Astrocyte (in vitro differentiated cells and primary cell): ENCODE measurements around the gene AMPH. TPM values are rescaled to one million over a fixed set of nuclear protein-coding genes. Genes with fewer than 3 reads are reported as not detected.

Experiments used
- DNase-seq: peaks from one replicate; pipeline ENCODE4 v3.0.0-alpha.2; 2010; ENCODE audit warnings: low read depth
- FAIRE-seq: peaks from 2 replicates; lab custom pipeline; 2011; peaks lifted over from hg19 to GRCh38; lab: Jason Lieb, UNC
- H2AFZ ChIP-seq: 2 replicates; pipeline ENCODE4 v1.6.0; 2012; ENCODE audit warnings: low read depth, low read length, inconsistent platforms
- H3K27ac ChIP-seq: 2 replicates; pipeline ENCODE4 v1.5.1; 2011; ENCODE audit warnings: low read depth, low read length, inconsistent platforms
- H3K27me3 ChIP-seq: 2 replicates; pipeline ENCODE4 v1.6.0; 2011; ENCODE audit warnings: low read length, inconsistent platforms; ENCODE audit not compliant: insufficient read depth
- H3K36me3 ChIP-seq: 2 replicates; pipeline ENCODE4 v1.5.1; 2011; ENCODE audit warnings: low read length, inconsistent platforms; ENCODE audit not compliant: insufficient read depth
- H3K4me1 ChIP-seq: 2 replicates; pipeline ENCODE4 v1.5.1; 2011; ENCODE audit warnings: low read length, inconsistent platforms; ENCODE audit not compliant: insufficient read depth
- H3K4me2 ChIP-seq: 2 replicates; pipeline ENCODE4 v1.6.0; 2012; ENCODE audit warnings: low read length, inconsistent platforms
- H3K4me3 ChIP-seq: 2 replicates; pipeline ENCODE4 v1.5.1; 2011; ENCODE audit warnings: low read depth, mild to moderate bottlenecking, low read length, inconsistent platforms; ENCODE audit not compliant: insufficient read depth
- H3K79me2 ChIP-seq: 2 replicates; pipeline ENCODE4 v1.6.0; 2012; ENCODE audit warnings: mild to moderate bottlenecking, low read length, inconsistent platforms; ENCODE audit not compliant: insufficient read depth
- H3K9ac ChIP-seq: 2 replicates; pipeline ENCODE4 v1.6.0; 2012; ENCODE audit warnings: mild to moderate bottlenecking, low read length, inconsistent platforms
- H3K9me3 ChIP-seq: 2 replicates; pipeline ENCODE4 v1.5.1; 2012; ENCODE audit warnings: low read depth, mild to moderate bottlenecking, low read length, inconsistent platforms; ENCODE audit not compliant: insufficient read depth
- H4K20me1 ChIP-seq: 2 replicates; pipeline ENCODE4 v1.6.0; 2012; ENCODE audit warnings: low read length, inconsistent platforms; ENCODE audit not compliant: insufficient read depth
- H3K27ac Mint-ChIP-seq: one replicate; pipeline ENCODE4 v1.8.0; 2021; ENCODE audit warnings: mild to moderate bottlenecking, mixed read lengths; ENCODE audit not compliant: unreplicated experiment
- H3K27me3 Mint-ChIP-seq: one replicate; pipeline ENCODE4 v1.8.0; 2021; ENCODE audit warnings: low read depth, mixed read lengths; ENCODE audit not compliant: unreplicated experiment
- H3K36me3 Mint-ChIP-seq: one replicate; pipeline ENCODE4 v1.8.0; 2021; ENCODE audit warnings: low read depth, mixed read lengths; ENCODE audit not compliant: unreplicated experiment
- H3K4me1 Mint-ChIP-seq: one replicate; pipeline ENCODE4 v1.8.0; 2021; ENCODE audit warnings: low read depth, mixed read lengths; ENCODE audit not compliant: unreplicated experiment
- H3K4me3 Mint-ChIP-seq: one replicate; pipeline ENCODE4 v1.8.0; 2021; ENCODE audit warnings: mild to moderate bottlenecking, moderate library complexity, mixed read lengths; ENCODE audit not compliant: unreplicated experiment
- H3K9me3 Mint-ChIP-seq: one replicate; pipeline ENCODE4 v1.8.0; 2021; ENCODE audit warnings: mild to moderate bottlenecking, mixed read lengths; ENCODE audit not compliant: unreplicated experiment
- EZH2 ChIP-seq: IDR thresholded peaks from 2 replicates; pipeline ENCODE4 v1.6.1; 2012; ENCODE audit warnings: mild to moderate bottlenecking, low read length, inconsistent platforms; ENCODE audit not compliant: insufficient read depth
- total RNA-seq: library from RNA; stranded (reverse); gene quantifications from 2 replicates; pipeline ENCODE4 v1.2.1, GENCODE V29; 2021
- TF ChIP-seq, protein P1 (sequence below): IDR thresholded peaks from 2 replicates; pipeline ENCODE4 v1.5.1; 2011; ENCODE audit warnings: low read depth, mild to moderate bottlenecking, inconsistent platforms, low read length, moderate library complexity; ENCODE audit not compliant: insufficient read depth

AMPH gene
- total RNA-seq, 1 donor from 2014 or later = 2.9 TPM

DNA sequence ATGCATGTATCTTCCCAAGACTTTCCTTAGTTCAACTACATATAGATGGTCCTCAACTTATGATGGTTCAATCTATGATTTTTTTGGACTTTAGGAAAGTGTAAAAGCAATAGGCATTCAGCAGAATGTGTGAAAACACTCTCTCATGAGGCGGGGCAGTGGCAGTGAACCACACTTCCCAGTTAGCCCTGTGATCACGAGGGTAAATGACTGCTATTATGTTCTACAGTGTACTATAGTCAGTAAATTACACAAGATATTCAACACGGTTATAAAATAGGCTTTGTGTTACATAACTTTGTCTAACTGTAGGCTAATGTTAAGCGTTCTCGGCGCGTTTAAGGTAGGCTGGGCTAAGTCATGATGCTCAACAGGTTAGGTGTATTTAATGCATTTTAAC is 169.3 kb downstream of the AMPH start:
- H3K4me3 Mint-ChIP-seq = no peak overlapping the region
- H3K27me3 Mint-ChIP-seq = no peaks in the 10 kb centered on the region
- Histone ChIP-seq H3K27me3 (no peaks in the 10 kb centered on the region), H3K4me2 (no peak overlapping the region), H3K9me3 (no peaks in the 10 kb centered on the region), H2AFZ (no peak overlapping the region), H4K20me1 (no peaks in the 10 kb centered on the region), H3K36me3 (no peaks in the 10 kb centered on the region), H3K27ac (no peak overlapping the region), H3K9ac (no peak overlapping the region), H3K4me3 (no peak overlapping the region), H3K79me2 (no peaks in the 10 kb centered on the region), H3K4me1 (no peaks in the 10 kb centered on the region)
- FAIRE-seq = no peak
- peaks cover 9% of the 10 kb centered on the region for H3K4me1 Mint-ChIP-seq
- no peak overlapping the region for H3K27ac Mint-ChIP-seq
- no peak for DNase-seq
- H3K9me3 Mint-ChIP-seq = no peaks in the 10 kb centered on the region
- H3K36me3 Mint-ChIP-seq = no peaks in the 10 kb centered on the region
- no peak for TF ChIP-seq EZH2

DNA sequence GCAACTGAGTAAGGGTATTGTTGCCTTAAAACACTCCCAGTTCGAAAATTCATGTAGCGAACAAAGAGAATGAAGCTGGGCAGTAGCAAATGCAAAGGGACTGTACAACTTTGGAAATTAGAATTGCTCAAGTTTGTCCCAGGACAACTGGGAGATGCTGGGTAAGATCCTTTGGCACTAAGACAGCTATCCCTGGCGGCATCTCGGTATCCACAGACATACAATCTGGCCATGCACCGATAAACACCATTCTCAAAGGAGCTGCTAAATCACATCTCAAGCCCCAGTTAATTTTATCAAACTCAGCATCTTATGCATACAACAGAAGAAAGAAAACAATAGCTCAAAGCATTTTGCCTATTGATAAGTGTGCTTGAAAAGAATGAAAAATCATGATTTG is 177.3 kb downstream of the AMPH start:
- H3K27me3 ChIP-seq = no peaks in the 10 kb centered on the region
- no peak overlapping the region for H3K4me3 Mint-ChIP-seq
- no peak for DNase-seq
- peaks cover 2% of the 10 kb centered on the region for H3K27me3 Mint-ChIP-seq
- H3K4me1 ChIP-seq = no peaks in the 10 kb centered on the region
- H3K36me3 ChIP-seq = no peaks in the 10 kb centered on the region
- TF ChIP-seq EZH2 = no peak
- TF ChIP-seq, protein P1, sequence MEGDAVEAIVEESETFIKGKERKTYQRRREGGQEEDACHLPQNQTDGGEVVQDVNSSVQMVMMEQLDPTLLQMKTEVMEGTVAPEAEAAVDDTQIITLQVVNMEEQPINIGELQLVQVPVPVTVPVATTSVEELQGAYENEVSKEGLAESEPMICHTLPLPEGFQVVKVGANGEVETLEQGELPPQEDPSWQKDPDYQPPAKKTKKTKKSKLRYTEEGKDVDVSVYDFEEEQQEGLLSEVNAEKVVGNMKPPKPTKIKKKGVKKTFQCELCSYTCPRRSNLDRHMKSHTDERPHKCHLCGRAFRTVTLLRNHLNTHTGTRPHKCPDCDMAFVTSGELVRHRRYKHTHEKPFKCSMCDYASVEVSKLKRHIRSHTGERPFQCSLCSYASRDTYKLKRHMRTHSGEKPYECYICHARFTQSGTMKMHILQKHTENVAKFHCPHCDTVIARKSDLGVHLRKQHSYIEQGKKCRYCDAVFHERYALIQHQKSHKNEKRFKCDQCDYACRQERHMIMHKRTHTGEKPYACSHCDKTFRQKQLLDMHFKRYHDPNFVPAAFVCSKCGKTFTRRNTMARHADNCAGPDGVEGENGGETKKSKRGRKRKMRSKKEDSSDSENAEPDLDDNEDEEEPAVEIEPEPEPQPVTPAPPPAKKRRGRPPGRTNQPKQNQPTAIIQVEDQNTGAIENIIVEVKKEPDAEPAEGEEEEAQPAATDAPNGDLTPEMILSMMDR = no peak
- no peak overlapping the region for H3K27ac ChIP-seq
- H3K9ac ChIP-seq = no peak overlapping the region
- H3K4me3 ChIP-seq = no peak overlapping the region
- no peak overlapping the region for H3K27ac Mint-ChIP-seq
- no peaks in the 10 kb centered on the region for H3K79me2 ChIP-seq
- no peak overlapping the region for H3K4me2 ChIP-seq
- H3K4me1 Mint-ChIP-seq = peaks cover 5% of the 10 kb centered on the region
- no peaks in the 10 kb centered on the region for H3K36me3 Mint-ChIP-seq
- no peaks in the 10 kb centered on the region for H3K9me3 ChIP-seq
- H2AFZ ChIP-seq = no peak overlapping the region
- H3K9me3 Mint-ChIP-seq = no peaks in the 10 kb centered on the region
- FAIRE-seq = no peak
- no peaks in the 10 kb centered on the region for H4K20me1 ChIP-seq

- no peak overlapping the region for H3K27ac Mint-ChIP-seq
- TF ChIP-seq, protein P1 = no peak
- no peak for TF ChIP-seq EZH2
- no peak for FAIRE-seq
Measured at GRCh38 chr7:38453168-38453567, 178.0 kb downstream of the AMPH start.

More at GRCh38 chr7:38453168-38453567, 178.0 kb downstream of the AMPH start:
- H3K27ac ChIP-seq = no peak overlapping the region
- Mint-ChIP-seq H3K9me3 (no peaks in the 10 kb centered on the region), H3K4me1 (peaks cover 5% of the 10 kb centered on the region), H3K4me3 (no peak overlapping the region), H3K36me3 (no peaks in the 10 kb centered on the region), H3K27me3 (peaks cover 2% of the 10 kb centered on the region)
- no peaks in the 10 kb centered on the region for H3K27me3 ChIP-seq
- no peaks in the 10 kb centered on the region for H3K79me2 ChIP-seq
- H3K36me3 ChIP-seq = no peaks in the 10 kb centered on the region
- no peaks in the 10 kb centered on the region for H3K4me1 ChIP-seq
- no peak overlapping the region for H3K9ac ChIP-seq
- no peak overlapping the region for H3K4me3 ChIP-seq
- H3K9me3 ChIP-seq = no peaks in the 10 kb centered on the region
- H2AFZ ChIP-seq = no peak overlapping the region
- H3K4me2 ChIP-seq = no peak overlapping the region
- no peak for DNase-seq
- no peaks in the 10 kb centered on the region for H4K20me1 ChIP-seq
